ENCODE data around the gene EPS15. TPM values are rescaled to one million over a fixed set of nuclear protein-coding genes. Genes with fewer than 3 reads are reported as not detected.
"Not testable (repeated sequence)": the region's sequence is repeated elsewhere in the genome, so short reads cannot be mapped to it uniquely, and the experiment has no call there.

EPS15 gene
- total RNA-seq, 4 donors from 2014 or later, result 94.8 to 133 (median 125) TPM

DNA sequence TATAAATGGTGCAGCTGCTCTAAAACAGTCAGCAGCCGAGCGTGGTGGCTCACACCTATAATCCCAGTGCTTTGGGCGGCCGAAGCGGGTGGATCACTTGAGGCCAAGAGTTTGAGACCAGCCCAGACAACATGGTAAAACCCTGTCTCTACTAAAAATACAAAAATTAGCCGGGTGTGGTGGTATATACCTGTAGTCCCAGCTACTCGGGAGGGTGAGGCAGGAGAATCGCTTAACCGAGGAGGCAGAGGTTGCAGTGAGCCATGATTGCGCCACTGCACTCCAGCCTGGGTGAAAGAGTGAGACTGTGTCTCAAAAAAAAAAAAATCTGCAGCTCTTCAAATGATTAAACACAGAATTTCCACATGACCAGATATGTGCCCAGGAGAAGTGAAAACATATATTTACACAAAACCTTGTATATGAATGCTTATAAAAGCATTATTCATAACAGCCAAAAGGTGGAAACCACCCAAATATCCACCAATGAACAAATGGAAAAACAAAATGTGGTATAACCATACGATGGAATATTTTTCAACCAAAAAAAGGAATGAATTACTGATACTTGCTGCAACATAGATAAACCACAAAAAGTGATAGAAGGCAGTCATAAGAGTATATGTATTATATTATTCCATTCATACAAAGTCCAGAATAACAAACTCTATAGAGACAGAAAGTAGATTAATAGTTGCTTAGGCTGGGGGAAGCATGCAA, 14.1 kb downstream of the EPS15 start:
- H3K4me3 ChIP-seq, result no peak overlapping the region
- WGBS, 2 donors, result 93 to 95% methylated on average over 11 of the region's 11 CpGs
- H3K4me1 ChIP-seq, result peaks cover 0 to 53% (median 10%) of the 10 kb centered on the region in 4 donors

DNA sequence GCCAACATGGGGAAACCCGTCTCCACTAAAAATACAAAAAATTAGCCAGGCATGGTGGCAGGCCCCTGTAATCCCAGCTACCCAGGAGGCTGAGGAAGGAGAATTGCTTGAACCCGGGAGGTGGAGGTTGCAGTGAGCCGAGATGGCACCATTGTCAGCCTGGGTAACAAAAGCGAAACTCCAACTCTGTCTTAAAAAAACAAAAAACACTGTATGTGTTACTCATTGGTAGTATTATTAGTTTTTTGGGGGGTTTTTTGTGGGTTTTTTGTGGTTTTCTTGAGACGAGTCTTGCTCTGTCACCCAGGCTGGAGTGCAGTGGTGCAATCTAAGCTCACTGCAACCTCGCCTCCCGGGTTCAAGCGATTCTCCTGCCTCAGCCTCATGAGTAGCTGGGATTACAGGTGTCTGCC, 17.8 kb downstream of the EPS15 start:
- DNase-seq (ENCODE audit: low spot score in 2 of 2), result not testable (repeated sequence)
- WGBS, 2 donors, result 92 to 98% methylated on average over 8 of the region's 8 CpGs

More for the DNA sequence above, 14.1 kb downstream of the EPS15 start:
- no peaks in the 10 kb centered on the region for H3K9me3 ChIP-seq
- no peaks in the 10 kb centered on the region for H3K27me3 ChIP-seq
- peaks cover 0 to 28% (median 0%) of the 10 kb centered on the region in 3 donors for H3K36me3 ChIP-seq
- DNase-seq (ENCODE audit: low spot score in 2 of 2), result no peak
- peak overlapping the region in 1 of 4 donors; percentile 30 for H3K27ac ChIP-seq
- TF ChIP-seq EP300 (IDR thresholded peaks at IDR 0.05), result no peak
- TF ChIP-seq, protein P1, sequence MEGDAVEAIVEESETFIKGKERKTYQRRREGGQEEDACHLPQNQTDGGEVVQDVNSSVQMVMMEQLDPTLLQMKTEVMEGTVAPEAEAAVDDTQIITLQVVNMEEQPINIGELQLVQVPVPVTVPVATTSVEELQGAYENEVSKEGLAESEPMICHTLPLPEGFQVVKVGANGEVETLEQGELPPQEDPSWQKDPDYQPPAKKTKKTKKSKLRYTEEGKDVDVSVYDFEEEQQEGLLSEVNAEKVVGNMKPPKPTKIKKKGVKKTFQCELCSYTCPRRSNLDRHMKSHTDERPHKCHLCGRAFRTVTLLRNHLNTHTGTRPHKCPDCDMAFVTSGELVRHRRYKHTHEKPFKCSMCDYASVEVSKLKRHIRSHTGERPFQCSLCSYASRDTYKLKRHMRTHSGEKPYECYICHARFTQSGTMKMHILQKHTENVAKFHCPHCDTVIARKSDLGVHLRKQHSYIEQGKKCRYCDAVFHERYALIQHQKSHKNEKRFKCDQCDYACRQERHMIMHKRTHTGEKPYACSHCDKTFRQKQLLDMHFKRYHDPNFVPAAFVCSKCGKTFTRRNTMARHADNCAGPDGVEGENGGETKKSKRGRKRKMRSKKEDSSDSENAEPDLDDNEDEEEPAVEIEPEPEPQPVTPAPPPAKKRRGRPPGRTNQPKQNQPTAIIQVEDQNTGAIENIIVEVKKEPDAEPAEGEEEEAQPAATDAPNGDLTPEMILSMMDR (IDR thresholded peaks at IDR 0.05), result no peak
- no peak for TF ChIP-seq POLR2A (IDR thresholded peaks at IDR 0.05)

DNA sequence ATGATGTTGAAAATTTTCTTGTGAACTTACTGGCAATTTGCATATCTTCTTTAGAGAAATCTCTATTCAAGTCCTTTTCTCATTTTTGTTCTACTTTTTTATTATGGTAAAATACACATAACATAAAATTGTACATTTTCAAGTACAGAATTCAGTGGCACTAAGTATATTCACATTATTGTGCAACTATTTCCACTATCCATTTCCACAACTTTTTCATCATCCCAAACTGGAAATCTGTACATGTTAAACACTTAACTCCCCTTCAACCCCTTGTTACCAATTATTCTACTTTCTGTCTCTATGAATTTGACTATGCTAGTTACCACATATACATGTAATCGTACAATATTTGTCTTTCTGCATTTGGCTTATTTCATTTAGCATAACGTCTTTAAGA, 19.4 kb downstream of the EPS15 start:
- H3K4me3 ChIP-seq, result no peak overlapping the region
- WGBS, 2 donors, result 94 to 96% methylated on average over 2 of the region's 2 CpGs
- H3K36me3 ChIP-seq, result peaks cover 0 to 33% (median 0%) of the 10 kb centered on the region in 3 donors
- H3K9me3 ChIP-seq, result no peaks in the 10 kb centered on the region
- no peak for DNase-seq (ENCODE audit: low spot score in 2 of 2)
- H3K27ac ChIP-seq, result no peak overlapping the region
- H3K27me3 ChIP-seq, result no peaks in the 10 kb centered on the region
- H3K4me1 ChIP-seq, result peaks cover 0 to 26% (median 9%) of the 10 kb centered on the region in 4 donors
- TF ChIP-seq, protein P1 (IDR thresholded peaks at IDR 0.05), result no peak
- TF ChIP-seq EP300 (IDR thresholded peaks at IDR 0.05) (no peak), POLR2A (IDR thresholded peaks at IDR 0.05) (no peak)

More for the DNA sequence above, 17.8 kb downstream of the EPS15 start:
- Histone ChIP-seq H3K4me1 (peaks cover 0 to 21% (median 1%) of the 10 kb centered on the region in 4 donors), H3K36me3 (peaks cover 0 to 35% (median 0%) of the 10 kb centered on the region in 3 donors)
- H3K27ac ChIP-seq, H3K27me3 ChIP-seq, H3K9me3 ChIP-seq, H3K4me3 ChIP-seq: not testable (repeated sequence)

DNA sequence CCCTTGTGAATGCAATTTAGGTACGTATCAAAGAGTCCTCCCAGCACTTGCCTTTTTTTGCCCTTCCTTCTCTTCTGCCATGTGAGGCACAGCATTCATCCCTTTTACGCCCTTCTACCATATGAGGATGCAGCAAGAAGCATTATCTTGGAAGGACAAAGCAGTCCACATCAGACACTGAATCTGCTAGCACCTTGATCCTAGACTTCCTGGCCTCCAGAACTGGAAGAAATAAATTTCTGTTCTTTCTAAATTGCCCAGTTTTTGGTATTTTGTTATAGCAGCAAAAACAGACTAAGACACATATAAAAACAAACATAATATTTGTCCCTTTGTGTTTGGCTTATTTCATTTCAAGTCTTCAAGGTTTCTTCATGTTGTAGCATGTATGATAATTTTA, 20.1 kb downstream of the EPS15 start:
- H3K4me1 ChIP-seq, result peaks cover 0 to 32% (median 12%) of the 10 kb centered on the region in 4 donors
- TF ChIP-seq POLR2A (IDR thresholded peaks at IDR 0.05) (no peak), EP300 (IDR thresholded peaks at IDR 0.05) (no peak)
- WGBS, 2 donors, result 90 to 96% methylated on average over 2 of the region's 2 CpGs
- peaks cover 0 to 26% (median 0%) of the 10 kb centered on the region in 3 donors for H3K36me3 ChIP-seq
- H3K4me3 ChIP-seq, result no peak overlapping the region
- no peak for DNase-seq (ENCODE audit: low spot score in 2 of 2)
- no peaks in the 10 kb centered on the region for H3K27me3 ChIP-seq
- no peaks in the 10 kb centered on the region for H3K9me3 ChIP-seq
- H3K27ac ChIP-seq, result no peak overlapping the region

DNA sequence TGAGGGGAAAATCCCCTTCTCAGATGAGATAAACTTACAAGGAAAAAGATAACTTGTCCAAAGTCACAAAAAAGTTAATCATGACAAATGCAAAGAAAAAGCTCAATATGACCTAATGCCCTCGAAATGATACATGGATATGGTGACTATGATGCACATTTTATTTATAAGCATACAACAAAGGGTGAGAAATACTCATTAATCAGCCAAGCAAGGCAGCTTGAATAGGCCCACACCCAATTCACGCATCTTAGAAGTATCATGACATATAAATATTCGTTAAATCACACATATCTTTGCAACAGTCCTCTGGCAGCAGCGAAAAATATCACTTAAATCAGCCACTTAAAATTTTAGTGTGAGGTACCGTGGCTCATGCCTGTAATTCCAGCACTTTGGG, 21.7 kb downstream of the EPS15 start:
- Histone ChIP-seq H3K4me1 (peaks cover 0 to 41% (median 14%) of the 10 kb centered on the region in 4 donors), H3K4me3 (no peak overlapping the region)
- 91 to 97% methylated on average over 5 of the region's 5 CpGs for WGBS, 2 donors

More for the DNA sequence above, 21.7 kb downstream of the EPS15 start:
- Histone ChIP-seq H3K27me3 (no peaks in the 10 kb centered on the region), H3K36me3 (peaks cover 0 to 18% (median 0%) of the 10 kb centered on the region in 3 donors), H3K27ac (no peak overlapping the region), H3K9me3 (no peaks in the 10 kb centered on the region)
- no peak for DNase-seq (ENCODE audit: low spot score in 2 of 2)
- no peak for TF ChIP-seq POLR2A (IDR thresholded peaks at IDR 0.05)
- no peak for TF ChIP-seq EP300 (IDR thresholded peaks at IDR 0.05)
- TF ChIP-seq, protein P1 (IDR thresholded peaks at IDR 0.05), result no peak

All from tibial nerve (tissue), 4 donors.